ENCODE results near the gene PDXP. TPM values are rescaled to one million over a fixed set of nuclear protein-coding genes. Genes with fewer than 3 reads are reported as not detected.

Gene PDXP
- total RNA-seq, 1 experiment from 2014 or later = 42.7 TPM

DNA sequence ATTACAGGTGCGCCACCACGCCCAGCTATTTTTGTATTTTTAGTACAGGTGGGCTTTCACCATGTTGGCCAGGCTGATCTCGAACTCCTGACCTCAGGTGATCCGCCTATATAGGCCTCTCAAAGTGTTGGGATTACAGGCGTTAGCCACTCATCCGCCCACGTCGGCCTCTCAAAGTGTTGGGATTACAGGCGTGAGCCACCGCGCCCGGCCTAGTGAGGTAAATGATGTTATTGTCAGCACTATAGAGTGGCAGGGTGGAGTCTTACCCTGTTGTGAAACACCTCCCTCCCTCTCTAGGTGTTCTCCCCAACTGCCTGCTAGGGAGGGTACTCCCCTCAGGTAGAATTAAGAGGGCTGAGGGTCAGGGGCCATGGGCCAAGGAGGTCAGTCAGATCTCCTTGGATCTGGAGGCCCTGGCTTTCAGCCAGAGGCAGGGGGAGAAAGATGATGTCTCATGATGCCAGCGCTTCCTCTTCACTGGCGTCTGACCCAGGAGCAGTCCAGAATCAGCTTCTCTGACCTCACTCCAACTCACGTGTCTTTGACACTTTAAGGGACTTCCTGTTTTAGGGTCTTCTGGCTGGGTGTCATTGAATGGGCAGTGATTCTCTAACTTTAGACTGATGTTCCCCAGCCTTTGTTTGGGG is 47.9 kb upstream of the PDXP start:
- POLR2A ChIA-PET = interaction anchor here (1.2 kb wide), 1 partner anchor 65 kb away, joined by 4 read pairs; the partner anchor contains the start of gene LGALS1
- H3K9me2 ChIP-seq (ENCODE audit: insufficient read depth) = no peaks in the 10 kb centered on the region
- H3K27ac ChIP-seq (ENCODE audit: low read depth, low read length) = peak overlapping the region; percentile 100
- H3K4me2 ChIP-seq (ENCODE audit: low read length) = peak overlapping the region; percentile 91
- DNase-seq (ENCODE audit: low read depth, low spot score) = no peak
- H3K9me3 ChIP-seq (ENCODE audit: control insufficient read depth in 1 of 2, insufficient read depth in 1 of 2, low read depth in 1 of 2, low read length in 2 of 2) = no peaks in the 10 kb centered on the region
- BruUV-seq (replicated peaks) = no TSS peak
- no peaks in the 10 kb centered on the region for H4K20me1 ChIP-seq (ENCODE audit: insufficient read depth)
- H3K27me3 ChIP-seq (ENCODE audit: insufficient read depth, low read length) = no peaks in the 10 kb centered on the region
- intact Hi-C loops (cut with micrococcal nuclease) = no loop called here
- TF ChIP-seq FOSL1 (IDR thresholded peaks at IDR 0.05; ENCODE audit: low read depth) (no peak), EGR1 (IDR thresholded peaks at IDR 0.05; ENCODE audit: low read depth) (0 out of 2 replicates have a peak, but pooled peaks have one; percentile 16)
- H3K9ac ChIP-seq (ENCODE audit: low read length) = peak overlapping the region; percentile 91
- CTCF ChIA-PET = no interaction called here
- RAD21 ChIA-PET (ENCODE audit: low non-redundant PET in 1 of 2, low total read pairs in 2 of 2, uncharacterized antibody in 2 of 2, unreplicated experiment in 2 of 2) = no interaction called here
- ATAC-seq = no peak
- peaks cover 30% of the 10 kb centered on the region for H3K79me2 ChIP-seq (ENCODE audit: insufficient read depth, low read length)
- H3K36me3 ChIP-seq (ENCODE audit: control insufficient read depth in 1 of 2, insufficient read depth in 2 of 2, low read length in 2 of 2) = peaks cover 3 to 9% of the 10 kb centered on the region in 2 experiments; a peak in 3 of 4 replicates
- H3K4me3 ChIP-seq (replicated peaks in 1 of 2; ENCODE audit: low read depth in 1 of 2, low read length in 2 of 2) = peak overlapping the region; percentile 82 to 93
- peaks cover 30 to 46% of the 10 kb centered on the region in 2 experiments for H3K4me1 ChIP-seq (ENCODE audit: control insufficient read depth in 1 of 2, insufficient read depth in 2 of 2, low read length in 2 of 2)
- H2AFZ ChIP-seq (ENCODE audit: low read depth, low read length, poor library complexity, severe bottlenecking) = no peak overlapping the region

DNA sequence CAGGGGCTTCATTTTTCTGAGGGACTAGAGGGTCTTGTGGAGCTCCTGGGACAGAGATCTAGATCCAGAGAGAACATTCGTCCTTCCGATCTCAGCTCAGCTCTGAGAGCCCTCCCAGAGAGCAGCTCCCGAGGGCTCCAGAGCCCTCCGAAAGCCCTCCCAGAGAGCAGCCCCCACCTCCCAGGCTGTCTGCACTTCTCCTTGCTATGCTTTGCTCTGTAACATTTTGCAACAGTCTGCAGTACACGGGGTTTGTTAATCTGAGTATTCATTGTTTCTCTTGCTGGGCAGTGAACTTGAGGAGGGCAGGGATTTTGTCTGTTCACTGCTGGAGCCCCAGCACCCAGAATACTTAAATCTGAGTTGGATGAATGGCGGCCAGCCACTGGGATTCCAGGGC is 47.3 kb upstream of the PDXP start:
- Histone ChIP-seq H2AFZ (ENCODE audit: low read depth, low read length, poor library complexity, severe bottlenecking) (no peak overlapping the region), H3K27me3 (ENCODE audit: insufficient read depth, low read length) (no peaks in the 10 kb centered on the region), H3K9me3 (ENCODE audit: control insufficient read depth in 1 of 2, insufficient read depth in 1 of 2, low read depth in 1 of 2, low read length in 2 of 2) (no peaks in the 10 kb centered on the region), H3K36me3 (ENCODE audit: control insufficient read depth in 1 of 2, insufficient read depth in 2 of 2, low read length in 2 of 2) (peaks cover 4 to 9% of the 10 kb centered on the region in 2 experiments; a peak in 3 of 4 replicates), H3K9ac (ENCODE audit: low read length) (no peak overlapping the region), H4K20me1 (ENCODE audit: insufficient read depth) (no peaks in the 10 kb centered on the region), H3K4me1 (ENCODE audit: control insufficient read depth in 1 of 2, insufficient read depth in 2 of 2, low read length in 2 of 2) (peaks cover 24 to 40% of the 10 kb centered on the region in 2 experiments), H3K4me3 (replicated peaks in 1 of 2; ENCODE audit: low read depth in 1 of 2, low read length in 2 of 2) (no peak overlapping the region), H3K4me2 (ENCODE audit: low read length) (peak overlapping the region; percentile 91; the same call in 1 of the 2 replicates), H3K9me2 (ENCODE audit: insufficient read depth) (no peaks in the 10 kb centered on the region), H3K79me2 (ENCODE audit: insufficient read depth, low read length) (peaks cover 30% of the 10 kb centered on the region), H3K27ac (ENCODE audit: low read depth, low read length) (no peak overlapping the region; the same call in 1 of the 2 replicates)
- BruUV-seq (replicated peaks) = no TSS peak
- TF ChIP-seq ZNF274 (IDR thresholded peaks at IDR 0.05; ENCODE audit: low read depth, low read length) = no peak
- TF ChIP-seq YY1 (IDR thresholded peaks at IDR 0.05; ENCODE audit: extremely low read depth, insufficient replicate concordance, low read depth, low read length) = no peak
- TF ChIP-seq FOSL1 (IDR thresholded peaks at IDR 0.05; ENCODE audit: low read depth) = no peak
- no peak for TF ChIP-seq SP1 (IDR thresholded peaks at IDR 0.05; ENCODE audit: low read depth)
- no peak for TF ChIP-seq CBX3 (IDR thresholded peaks at IDR 0.05; ENCODE audit: low read depth)
- TF ChIP-seq ZFX (IDR thresholded peaks at IDR 0.05) = no peak
- TF ChIP-seq SRF (IDR thresholded peaks at IDR 0.05; ENCODE audit: low read depth) = no peak
- ChIA-PET POLR2A (no interaction called here), CTCF (no interaction called here), RAD21 (ENCODE audit: low non-redundant PET in 1 of 2, low total read pairs in 2 of 2, uncharacterized antibody in 2 of 2, unreplicated experiment in 2 of 2) (interaction anchor here in 1 of 2 experiments (0.6 kb wide), 1 partner anchor 9 kb away, joined by 4 read pairs; no protein-coding TSS in a partner anchor)
- intact Hi-C loops (cut with micrococcal nuclease) = no loop called here
- ATAC-seq (no peak), DNase-seq (ENCODE audit: low read depth, low spot score) (no peak)

Measured in HCT116 (cell line).